ENCODE measurements around the gene FUBP3. TPM values are rescaled to one million over a fixed set of nuclear protein-coding genes. Genes with fewer than 3 reads are reported as not detected.
"Not testable (repeated sequence)": the region's sequence is repeated elsewhere in the genome, so short reads cannot be mapped to it uniquely, and the experiment has no call there.

Gene FUBP3
- total RNA-seq, 4 donors from 2014 or later = 10.4 to 75.1 (median 13.0) TPM

DNA sequence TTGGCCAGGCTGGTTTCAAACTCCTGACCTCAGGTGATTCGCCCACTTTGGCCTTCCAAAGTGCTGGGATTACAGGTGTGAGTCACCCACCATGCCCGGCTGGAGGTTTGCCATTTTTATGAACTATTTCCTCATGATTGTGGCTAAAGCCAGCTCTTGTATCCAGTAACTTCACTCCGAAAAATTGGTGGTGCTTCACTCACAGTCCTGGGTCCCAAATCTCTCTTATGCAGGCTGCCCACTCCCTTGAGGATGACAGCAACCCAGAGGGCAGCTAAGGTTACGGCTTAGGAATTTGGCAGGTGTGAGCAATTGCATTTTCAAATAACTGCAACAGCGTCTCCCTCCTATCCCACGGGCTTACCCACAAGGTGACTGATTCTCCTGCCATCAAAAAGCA lies 23.4 kb upstream of the FUBP3 start:
- DNase-seq = no peak
- Histone ChIP-seq H3K4me1 (no peaks in the 10 kb centered on the region), H3K9me3 (no peaks in the 10 kb centered on the region), H3K27ac (no peak overlapping the region), H3K36me3 (no peaks in the 10 kb centered on the region), H3K27me3 (peaks cover 0 to 9% (median 7%) of the 10 kb centered on the region in 3 donors), H3K4me3 (no peak overlapping the region)
- in situ Hi-C loops (cut with MboI; ENCODE audit: low sequenced_read_pairs in 4 of 4) = no loop called here
- TF ChIP-seq POLR2A (IDR thresholded peaks at IDR 0.05) = no peak
- TF ChIP-seq, protein P1, sequence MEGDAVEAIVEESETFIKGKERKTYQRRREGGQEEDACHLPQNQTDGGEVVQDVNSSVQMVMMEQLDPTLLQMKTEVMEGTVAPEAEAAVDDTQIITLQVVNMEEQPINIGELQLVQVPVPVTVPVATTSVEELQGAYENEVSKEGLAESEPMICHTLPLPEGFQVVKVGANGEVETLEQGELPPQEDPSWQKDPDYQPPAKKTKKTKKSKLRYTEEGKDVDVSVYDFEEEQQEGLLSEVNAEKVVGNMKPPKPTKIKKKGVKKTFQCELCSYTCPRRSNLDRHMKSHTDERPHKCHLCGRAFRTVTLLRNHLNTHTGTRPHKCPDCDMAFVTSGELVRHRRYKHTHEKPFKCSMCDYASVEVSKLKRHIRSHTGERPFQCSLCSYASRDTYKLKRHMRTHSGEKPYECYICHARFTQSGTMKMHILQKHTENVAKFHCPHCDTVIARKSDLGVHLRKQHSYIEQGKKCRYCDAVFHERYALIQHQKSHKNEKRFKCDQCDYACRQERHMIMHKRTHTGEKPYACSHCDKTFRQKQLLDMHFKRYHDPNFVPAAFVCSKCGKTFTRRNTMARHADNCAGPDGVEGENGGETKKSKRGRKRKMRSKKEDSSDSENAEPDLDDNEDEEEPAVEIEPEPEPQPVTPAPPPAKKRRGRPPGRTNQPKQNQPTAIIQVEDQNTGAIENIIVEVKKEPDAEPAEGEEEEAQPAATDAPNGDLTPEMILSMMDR (IDR thresholded peaks at IDR 0.05 in 4 of 5, conservative IDR thresholded peaks at IDR 0.05 in 1 of 5) = no peak
- ATAC-seq = no peak
- intact Hi-C loops (cut with DNase I; ENCODE audit: low total_unique reads) = no loop called here

DNA sequence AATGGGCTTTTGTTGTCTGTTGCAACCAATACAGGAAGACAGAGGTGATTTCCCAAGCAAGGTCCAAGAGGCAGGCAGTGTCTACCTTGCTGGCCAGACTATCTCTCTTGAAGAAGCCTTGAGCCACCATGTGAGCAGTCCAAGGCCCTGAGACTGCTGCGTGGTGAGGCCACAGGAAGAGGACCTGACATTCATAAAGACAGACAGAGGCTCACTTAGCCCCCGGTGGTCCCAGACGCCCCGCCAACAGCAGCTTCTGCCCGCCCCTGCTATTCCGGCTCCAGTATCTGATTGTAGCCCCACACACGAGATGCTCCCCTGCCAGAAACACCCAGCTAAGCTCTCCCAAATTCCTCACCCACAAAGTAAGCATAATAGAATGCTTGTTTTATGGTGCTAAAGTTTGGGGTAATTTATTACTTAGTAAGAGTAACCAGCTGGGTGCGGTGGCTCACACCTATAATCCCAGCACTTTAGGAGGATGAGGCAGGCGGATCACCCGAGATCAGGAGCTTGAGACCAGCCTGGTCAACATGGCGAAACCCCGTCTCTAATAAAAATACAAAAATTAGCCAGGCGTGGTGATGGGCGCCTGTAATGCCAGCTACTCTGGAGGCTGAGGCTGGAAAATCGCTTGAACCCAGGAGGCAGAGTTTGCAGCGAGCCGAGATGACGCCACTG lies 22.8 kb upstream of the FUBP3 start:
- peaks cover 0 to 9% (median 7%) of the 10 kb centered on the region in 3 donors for H3K27me3 ChIP-seq

DNA sequence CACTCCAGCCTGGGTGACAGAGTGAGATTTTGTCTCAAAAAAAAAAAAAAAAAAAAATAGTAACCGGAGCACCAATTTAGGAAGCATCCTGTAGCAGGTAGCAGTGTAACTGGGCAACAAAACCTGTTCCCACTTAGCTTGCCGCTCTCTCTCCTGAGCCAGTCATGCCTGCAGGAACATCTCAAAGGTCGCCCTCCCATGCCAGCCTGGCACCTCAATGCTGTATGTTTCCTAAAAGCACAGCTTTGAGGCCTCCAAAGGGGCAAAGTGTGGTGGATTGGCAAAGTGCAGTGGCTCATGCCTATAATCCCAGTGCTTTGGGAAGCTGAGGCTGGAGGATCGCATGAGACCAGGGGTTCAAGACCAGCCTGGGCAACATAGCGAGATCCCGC lies 22.3 kb upstream of the FUBP3 start:
- TF ChIP-seq, protein P1 (IDR thresholded peaks at IDR 0.05 in 4 of 5, conservative IDR thresholded peaks at IDR 0.05 in 1 of 5) = no peak
- no peak for TF ChIP-seq POLR2A (IDR thresholded peaks at IDR 0.05)
- peaks cover 0 to 9% (median 7%) of the 10 kb centered on the region in 3 donors for H3K27me3 ChIP-seq

More for the DNA sequence above, 22.8 kb upstream of the FUBP3 start:
- DNase-seq (no peak), ATAC-seq (no peak)
- Histone ChIP-seq H3K9me3 (no peaks in the 10 kb centered on the region), H3K4me1 (no peaks in the 10 kb centered on the region), H3K36me3 (no peaks in the 10 kb centered on the region), H3K27ac (no peak overlapping the region), H3K4me3 (no peak overlapping the region)
- in situ Hi-C loops (cut with MboI; ENCODE audit: low sequenced_read_pairs in 4 of 4) = no loop called here
- no peak for TF ChIP-seq POLR2A (IDR thresholded peaks at IDR 0.05)
- TF ChIP-seq, protein P1 (IDR thresholded peaks at IDR 0.05 in 4 of 5, conservative IDR thresholded peaks at IDR 0.05 in 1 of 5) = no peak
- intact Hi-C loops (cut with DNase I; ENCODE audit: low total_unique reads) = no loop called here

DNA sequence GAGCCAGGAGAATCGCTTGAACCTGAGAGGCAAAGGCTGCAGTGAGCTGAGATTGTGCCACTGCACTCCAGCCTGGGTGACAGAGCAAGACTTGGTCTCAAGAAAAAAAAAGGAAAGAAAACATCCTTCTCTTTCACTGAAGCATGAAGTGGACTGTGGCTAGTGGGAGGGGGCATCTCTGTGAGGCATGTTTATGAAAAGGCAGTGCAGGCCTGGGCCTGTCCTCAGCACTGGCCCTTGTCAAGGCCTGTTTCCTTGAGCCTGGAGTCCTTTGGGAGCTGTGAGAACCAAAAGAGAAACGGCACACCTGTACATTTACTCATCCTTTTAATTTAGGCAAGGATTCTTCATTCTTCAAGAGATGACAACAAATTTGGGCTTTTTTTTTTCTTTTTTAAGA lies 18.3 kb upstream of the FUBP3 start:
- no peak overlapping the region for H3K4me3 ChIP-seq
- H3K27me3 ChIP-seq = peaks cover 0 to 2% (median 0%) of the 10 kb centered on the region in 3 donors
- DNase-seq (no peak), ATAC-seq (no peak)
- H3K27ac ChIP-seq = no peak overlapping the region
- H3K4me1 ChIP-seq = no peaks in the 10 kb centered on the region
- H3K36me3 ChIP-seq = no peaks in the 10 kb centered on the region
- in situ Hi-C loops (cut with MboI; ENCODE audit: low sequenced_read_pairs in 4 of 4) = no loop called here
- H3K9me3 ChIP-seq = no peaks in the 10 kb centered on the region
- no peak for TF ChIP-seq POLR2A (IDR thresholded peaks at IDR 0.05)
- TF ChIP-seq, protein P1 (IDR thresholded peaks at IDR 0.05 in 4 of 5, conservative IDR thresholded peaks at IDR 0.05 in 1 of 5) = no peak
- intact Hi-C loops (cut with DNase I; ENCODE audit: low total_unique reads) = no loop called here

More for the DNA sequence above, 22.3 kb upstream of the FUBP3 start:
- Histone ChIP-seq H3K27ac (no peak overlapping the region), H3K4me3 (no peak overlapping the region), H3K4me1 (no peaks in the 10 kb centered on the region), H3K36me3 (no peaks in the 10 kb centered on the region), H3K9me3 (no peaks in the 10 kb centered on the region)
- intact Hi-C loops (cut with DNase I; ENCODE audit: low total_unique reads) (no loop called here), in situ Hi-C loops (cut with MboI; ENCODE audit: low sequenced_read_pairs in 4 of 4) (no loop called here)
- DNase-seq (no peak), ATAC-seq (no peak)

DNA sequence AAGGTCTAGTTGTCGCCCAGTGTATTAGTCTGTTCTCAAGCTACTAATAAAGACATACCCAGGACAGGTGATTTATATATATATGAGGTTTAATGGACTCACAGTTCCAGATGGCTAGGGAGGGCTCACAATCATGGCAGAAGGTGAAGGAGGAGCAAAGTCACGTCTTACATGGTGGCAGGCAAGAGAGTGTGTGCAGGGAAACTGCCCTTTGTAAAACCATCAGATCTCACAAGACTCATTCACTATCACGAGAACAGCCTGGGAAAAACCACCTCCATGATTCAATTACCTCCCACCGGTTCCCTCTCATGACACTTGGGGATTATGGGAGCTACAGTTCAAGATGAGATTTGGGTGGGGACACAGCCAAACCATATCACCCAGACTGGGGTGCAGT lies 16.9 kb upstream of the FUBP3 start:
- H3K9me3 ChIP-seq; in situ Hi-C loops (cut with MboI; ENCODE audit: low sequenced_read_pairs in 4 of 4); ATAC-seq; H3K36me3 ChIP-seq; H3K27me3 ChIP-seq; DNase-seq; intact Hi-C loops (cut with DNase I; ENCODE audit: low total_unique reads); H3K27ac ChIP-seq; H3K4me1 ChIP-seq; H3K4me3 ChIP-seq: not testable (repeated sequence)

All from gastrocnemius medialis (tissue), 4 donors.